Mucosa of rectum (tissue), 2 donors: ENCODE data around the gene RHBDF1.
A peak's percentile ranks its signal among the peaks of the same experiment; 100 is the strongest.

ENCODE experiments used
- H3K27ac ChIP-seq, 2 donors: one replicate each; pipeline ENCODE4 v1.7.0; 2013; ENCODE audit warnings: inconsistent platforms in 2 of 2, low read depth in 2 of 2, low read length in 2 of 2
- H3K27me3 ChIP-seq, 2 donors: one replicate each; pipeline ENCODE4 v1.7.0; 2013; ENCODE audit warnings: low read length in 2 of 2; ENCODE audit not compliant: control insufficient read depth in 2 of 2, insufficient read depth in 2 of 2
- H3K36me3 ChIP-seq, 2 donors: one replicate each; pipeline ENCODE4 v1.7.0; 2013; ENCODE audit warnings: low read length in 2 of 2; ENCODE audit not compliant: control insufficient read depth in 2 of 2, insufficient read depth in 2 of 2
- H3K4me1 ChIP-seq, 2 donors: one replicate each; pipeline ENCODE4 v1.7.0; 2013; ENCODE audit warnings: low read length in 2 of 2, mild to moderate bottlenecking in 1 of 2; ENCODE audit not compliant: control insufficient read depth in 2 of 2, insufficient read depth in 2 of 2
- H3K4me3 ChIP-seq, 2 donors: one replicate each; pipeline ENCODE4 v1.7.0; 2013; ENCODE audit warnings: low read length in 2 of 2
- H3K9ac ChIP-seq, 2 donors: one replicate each; pipeline ENCODE4 v1.7.0; 2013; ENCODE audit warnings: low read length in 2 of 2, low read depth in 1 of 2, mild to moderate bottlenecking in 1 of 2
- H3K9me3 ChIP-seq, 2 donors: one replicate each; pipeline ENCODE4 v1.7.0; 2013; ENCODE audit warnings: low read length in 2 of 2; ENCODE audit not compliant: control insufficient read depth in 2 of 2
- donor health status: healthy.
- donor health status: Normal muscosa, but diverticular disease.

Gene RHBDF1

GRCh38 chr16:74051-74746, 1.8 kb upstream of the RHBDF1 start:
- Histone ChIP-seq H3K4me1 (peaks cover 39 to 69% of the 10 kb centered on the region in 2 donors), H3K9ac (no peak overlapping the region)

GRCh38 chr16:71540-72401, 660 bp downstream of the RHBDF1 start:
- Histone ChIP-seq H3K27ac (peak overlapping the region; percentile 70 to 73), H3K4me3 (peak overlapping the region; percentile 69 to 78), H3K27me3 (peaks cover 0 to 4% of the 10 kb centered on the region in 2 donors), H3K9ac (peak overlapping the region; percentile 52 to 83), H3K4me1 (peaks cover 25 to 51% of the 10 kb centered on the region in 2 donors), H3K36me3 (no peaks in the 10 kb centered on the region), H3K9me3 (no peaks in the 10 kb centered on the region)

More at GRCh38 chr16:74051-74746, 1.8 kb upstream of the RHBDF1 start:
- Histone ChIP-seq H3K9me3 (no peaks in the 10 kb centered on the region), H3K36me3 (no peaks in the 10 kb centered on the region), H3K27ac (peak overlapping the region; percentile 2 to 16), H3K4me3 (no peak overlapping the region), H3K27me3 (peaks cover 0 to 4% of the 10 kb centered on the region in 2 donors)

GRCh38 chr16:71210-71539, 1.3 kb downstream of the RHBDF1 start:
- peaks cover 19 to 45% of the 10 kb centered on the region in 2 donors for H3K4me1 ChIP-seq
- H3K27ac ChIP-seq: peak overlapping the region; percentile 41 to 70
- H3K9me3 ChIP-seq: no peaks in the 10 kb centered on the region
- no peaks in the 10 kb centered on the region for H3K36me3 ChIP-seq
- peaks cover 0 to 4% of the 10 kb centered on the region in 2 donors for H3K27me3 ChIP-seq
- H3K9ac ChIP-seq: peak overlapping the region in 1 of 2 donors; percentile 83
- H3K4me3 ChIP-seq: peak overlapping the region; percentile 69 to 78

- Histone ChIP-seq H3K36me3 (no peaks in the 10 kb centered on the region), H3K9ac (peak overlapping the region in 1 of 2 donors; percentile 14), H3K4me3 (no peak overlapping the region), H3K9me3 (no peaks in the 10 kb centered on the region), H3K27ac (no peak overlapping the region), H3K4me1 (peaks cover 14 to 28% of the 10 kb centered on the region in 2 donors), H3K27me3 (peaks cover 0 to 4% of the 10 kb centered on the region in 2 donors)
Observed at GRCh38 chr16:69181-69580, 3.2 kb downstream of the RHBDF1 start.

- Histone ChIP-seq H3K27me3 (peaks cover 0 to 4% of the 10 kb centered on the region in 2 donors), H3K27ac (no peak overlapping the region), H3K4me1 (peaks cover 14 to 18% of the 10 kb centered on the region in 2 donors), H3K36me3 (peaks cover 3 to 6% of the 10 kb centered on the region in 2 donors), H3K9ac (no peak overlapping the region), H3K4me3 (no peak overlapping the region), H3K9me3 (no peaks in the 10 kb centered on the region)
Observed at GRCh38 chr16:67884-68789, 4.3 kb downstream of the RHBDF1 start.

GRCh38 chr16:67183-67791, 5.1 kb downstream of the RHBDF1 start:
- Histone ChIP-seq H3K27ac (no peak overlapping the region), H3K9ac (no peak overlapping the region), H3K27me3 (no peaks in the 10 kb centered on the region), H3K4me1 (peaks cover 10 to 13% of the 10 kb centered on the region in 2 donors), H3K9me3 (no peaks in the 10 kb centered on the region), H3K4me3 (no peak overlapping the region), H3K36me3 (peaks cover 3 to 8% of the 10 kb centered on the region in 2 donors)

GRCh38 chr16:66309-67182, 5.9 kb downstream of the RHBDF1 start:
- H3K27ac ChIP-seq: no peak overlapping the region
- no peaks in the 10 kb centered on the region for H3K9me3 ChIP-seq
- H3K9ac ChIP-seq: no peak overlapping the region
- peaks cover 9 to 10% of the 10 kb centered on the region in 2 donors for H3K4me1 ChIP-seq
- H3K36me3 ChIP-seq: peaks cover 3 to 8% of the 10 kb centered on the region in 2 donors
- no peaks in the 10 kb centered on the region for H3K27me3 ChIP-seq
- H3K4me3 ChIP-seq: no peak overlapping the region

- H3K4me3 ChIP-seq: no peak overlapping the region
- H3K27me3 ChIP-seq: no peaks in the 10 kb centered on the region
- no peak overlapping the region for H3K27ac ChIP-seq
- H3K4me1 ChIP-seq: peaks cover 2 to 3% of the 10 kb centered on the region in 2 donors
- no peaks in the 10 kb centered on the region for H3K9me3 ChIP-seq
- H3K9ac ChIP-seq: no peak overlapping the region
- peaks cover 3 to 8% of the 10 kb centered on the region in 2 donors for H3K36me3 ChIP-seq
Observed at GRCh38 chr16:65745-66144, 6.7 kb downstream of the RHBDF1 start.

- Histone ChIP-seq H3K4me3 (no peak overlapping the region), H3K9me3 (no peaks in the 10 kb centered on the region), H3K27ac (no peak overlapping the region), H3K27me3 (no peaks in the 10 kb centered on the region), H3K36me3 (peaks cover 3 to 14% of the 10 kb centered on the region in 2 donors), H3K4me1 (peaks cover 0 to 3% of the 10 kb centered on the region in 2 donors), H3K9ac (no peak overlapping the region)
Observed at GRCh38 chr16:64914-65255, 7.5 kb downstream of the RHBDF1 start.
